Posterior cingulate gyrus (tissue), 11 donors: ENCODE measurements around the gene SCAF4.
"Not testable (repeated sequence)": the region's sequence is repeated elsewhere in the genome, so short reads cannot be mapped to it uniquely, and the experiment has no call there.

Experiments used
- DNase-seq, 10 donors: peaks; one replicate each; pipeline versions ENCODE4 v3.0.0 to v3.0.0-alpha.2; 2020 to 2021; ENCODE audit warnings: mixed read lengths in 3 of 10
- intact Hi-C: fragments of 100-400 bp; cut with DNase I; formaldehyde crosslinking; loops from one replicate; pipeline ENCODE4 v1.15.1; 2023

Gene SCAF4

GRCh38 chr21:31675318-31675717 lies 56.6 kb downstream of the SCAF4 start:
- intact Hi-C loops = no loop called here
- no peak for DNase-seq

GRCh38 chr21:31673321-31673912 lies 58.5 kb downstream of the SCAF4 start:
- intact Hi-C loops = no loop called here

GRCh38 chr21:31671931-31672330 lies 60.0 kb downstream of the SCAF4 start:
- DNase-seq = no peak
- intact Hi-C loops = no loop called here

More at GRCh38 chr21:31673321-31673912, 58.5 kb downstream of the SCAF4 start:
- DNase-seq = no peak

- DNase-seq = no peak
- intact Hi-C loops = no loop called here
Observed at GRCh38 chr21:31671146-31671716, 60.7 kb downstream of the SCAF4 start.

- intact Hi-C loops = no loop called here
Observed at GRCh38 chr21:31670070-31670469, 61.8 kb downstream of the SCAF4 start.

GRCh38 chr21:31668651-31669491 lies 63.0 kb downstream of the SCAF4 start:
- intact Hi-C loops = no loop called here
- no peak for DNase-seq

More at GRCh38 chr21:31670070-31670469, 61.8 kb downstream of the SCAF4 start:
- no peak for DNase-seq

- intact Hi-C loops = no loop called here
- no peak for DNase-seq
Observed at GRCh38 chr21:31667639-31668038, 64.3 kb downstream of the SCAF4 start.

GRCh38 chr21:31667132-31667531 lies 64.8 kb downstream of the SCAF4 start:
- DNase-seq = no peak
- intact Hi-C loops = no loop called here

GRCh38 chr21:31666445-31667010 lies 65.4 kb downstream of the SCAF4 start:
- DNase-seq = no peak
- intact Hi-C loops = no loop called here

- DNase-seq, intact Hi-C loops: not testable (repeated sequence)
Observed at GRCh38 chr21:31665869-31666268, 66.0 kb downstream of the SCAF4 start.

- peak in 7 of 10 donors; percentile 26 to 89 (median 50) for DNase-seq
- intact Hi-C loops = no loop called here
Observed at GRCh38 chr21:31665397-31665796, 66.5 kb downstream of the SCAF4 start.

GRCh38 chr21:31663584-31664249 lies 68.2 kb downstream of the SCAF4 start:
- peak in 1 of 10 donors; percentile 5 for DNase-seq
- intact Hi-C loops = no loop called here

GRCh38 chr21:31660591-31660990 lies 71.3 kb downstream of the SCAF4 start:
- no peak for DNase-seq

GRCh38 chr21:31660259-31660565 lies 71.7 kb downstream of the SCAF4 start:
- intact Hi-C loops = loop anchor here (1.0 kb wide), 1 partner anchor 72 kb away; the partner anchor contains the start of gene SCAF4
- DNase-seq = peak in 2 of 10 donors; percentile 44 to 79

More at GRCh38 chr21:31660591-31660990, 71.3 kb downstream of the SCAF4 start:
- intact Hi-C loops = loop anchor here (1.0 kb wide), 1 partner anchor 72 kb away; the partner anchor contains the start of gene SCAF4

- DNase-seq = peak; percentile 92 to 100 (median 98)
- intact Hi-C loops = loop anchor here (1.0 kb wide), 1 partner anchor 73 kb away; the partner anchor contains the start of gene SCAF4
Observed at GRCh38 chr21:31659536-31660258, 72.2 kb downstream of the SCAF4 start, which contains the start of gene SOD1. TSS of gene SOD1 (plus strand) at chr21:31659693. CDS start at chr21:31659770, 77 bp downstream.

- no peak for DNase-seq
- intact Hi-C loops = no loop called here
Observed at GRCh38 chr21:31659286-31659535, 72.7 kb downstream of the SCAF4 start.

GRCh38 chr21:31658053-31658452 lies 73.9 kb downstream of the SCAF4 start:
- intact Hi-C loops = no loop called here
- DNase-seq = no peak

GRCh38 chr21:31656199-31657095 lies 75.5 kb downstream of the SCAF4 start:
- intact Hi-C loops = no loop called here
- DNase-seq = no peak
